Raji (cell line): Measurements from ENCODE around the gene ZNF213.

Source experiments
- POLR2A ChIP-seq: IDR thresholded peaks from 2 replicates; pipeline ENCODE4 v1.6.1; 2011; ENCODE audit warnings: low read depth, low read length, control low read depth; ENCODE audit not compliant: insufficient read depth

ZNF213 gene

DNA sequence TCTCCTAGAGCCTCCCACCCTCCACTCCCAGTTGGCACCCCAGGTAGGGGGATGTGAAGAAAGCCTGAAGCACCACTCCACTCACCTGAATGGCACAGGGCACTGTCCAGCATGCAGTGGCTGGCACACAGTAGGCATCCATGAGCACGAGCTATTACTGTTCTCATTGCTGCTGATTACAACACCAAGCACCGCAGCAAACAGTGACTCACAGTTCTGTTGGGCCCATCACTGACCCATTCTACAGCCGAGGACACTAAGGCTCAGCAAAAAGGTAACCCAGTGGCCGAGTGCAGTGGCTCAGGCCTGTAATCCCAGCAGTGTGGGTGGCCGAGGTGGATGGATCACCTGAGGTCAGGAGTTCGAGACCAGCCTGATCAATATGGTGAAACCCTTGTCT is 38.5 kb upstream of the ZNF213 start:
- TF ChIP-seq POLR2A = no peak

GRCh38 chr16:3097266-3097665 is 37.6 kb upstream of the ZNF213 start:
- no peak for TF ChIP-seq POLR2A

- TF ChIP-seq POLR2A = no peak
Measured at GRCh38 chr16:3098459-3099394, 36.1 kb upstream of the ZNF213 start, which contains the start of gene ZSCAN10. ZSCAN10 (minus strand) TSS chr16:3099294; CDS start chr16:3092937, 6,357 bp downstream.

- no peak for TF ChIP-seq POLR2A
Measured at GRCh38 chr16:3099395-3099731, 35.5 kb upstream of the ZNF213 start.

DNA sequence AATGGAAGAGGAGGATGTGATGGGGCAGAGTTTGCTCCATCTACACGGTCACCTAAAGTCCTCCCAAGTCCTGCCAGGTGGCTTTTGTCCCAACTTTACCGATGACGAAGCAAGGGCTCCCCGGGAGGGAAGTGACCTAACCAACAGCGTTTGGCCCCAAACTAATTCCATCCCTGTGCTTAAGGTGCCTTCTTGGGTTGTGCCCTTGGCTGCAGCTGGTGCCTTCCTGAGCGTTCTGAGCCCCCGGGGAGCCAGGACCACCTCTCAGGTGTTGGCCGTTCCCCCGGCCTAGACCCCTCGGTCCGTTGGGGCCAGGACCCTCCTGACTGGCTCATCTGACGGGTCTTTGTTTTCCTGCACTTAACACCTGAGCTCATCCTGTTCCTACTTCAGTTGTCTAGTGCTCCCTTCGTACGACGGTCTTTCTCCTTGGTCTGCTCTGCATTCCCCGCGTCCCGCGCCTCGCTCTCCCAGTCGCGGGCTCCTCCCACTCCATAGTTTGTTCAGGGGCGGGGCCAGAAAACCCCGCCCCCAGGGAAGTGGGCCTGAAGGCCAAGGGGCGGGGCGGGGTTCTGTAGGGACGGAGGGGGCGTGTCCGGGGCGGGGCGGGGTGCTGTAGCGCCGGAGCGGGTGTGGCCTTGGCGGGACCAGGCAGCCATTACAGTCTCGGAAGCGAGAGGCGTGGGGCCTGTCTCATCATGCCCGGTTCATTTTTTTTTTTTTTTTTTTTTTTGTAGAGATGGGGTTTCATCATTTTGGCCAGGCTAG is 34.9 kb upstream of the ZNF213 start:
- peak; percentile 41; the same call in 1 of the 2 replicates for TF ChIP-seq POLR2A

DNA sequence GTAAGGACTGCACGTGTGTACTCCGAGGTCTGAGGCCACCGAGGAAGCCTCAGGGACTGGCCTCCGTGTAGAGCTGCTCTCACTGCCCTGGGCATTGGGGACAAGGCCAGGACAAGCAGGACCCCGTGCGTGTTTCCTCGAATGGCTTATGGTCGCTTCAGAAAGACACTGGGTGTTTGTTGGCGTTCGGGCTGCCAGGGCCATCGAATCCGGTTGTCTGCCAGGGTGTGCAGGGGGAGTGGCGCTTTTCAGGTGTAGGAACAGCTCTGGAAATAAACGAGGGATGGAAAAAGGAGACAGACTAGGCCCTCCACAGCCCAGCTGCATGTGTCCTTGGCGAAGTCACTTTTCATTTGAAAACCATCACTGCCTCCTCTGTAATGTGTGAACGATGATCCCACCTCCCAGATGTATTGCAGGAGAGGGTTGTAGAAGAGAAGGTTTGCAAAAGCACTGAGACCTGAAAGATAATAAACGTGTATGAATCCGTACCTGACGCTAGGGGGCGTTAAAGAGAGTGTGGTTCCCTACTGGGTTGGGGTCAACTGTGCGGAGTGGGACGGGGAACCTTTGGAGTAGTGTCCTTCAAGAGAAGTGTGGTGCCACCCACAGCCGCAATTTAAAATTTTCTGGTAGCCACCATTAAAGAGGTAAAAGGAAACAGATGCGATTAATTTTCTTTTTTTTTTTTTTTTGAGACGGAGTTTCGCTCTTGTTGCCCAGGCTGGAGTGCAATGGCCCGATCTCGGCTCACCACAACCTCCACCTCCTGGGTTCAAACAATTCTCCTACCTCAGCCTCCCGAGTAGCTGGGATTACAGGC is 33.6 kb upstream of the ZNF213 start:
- no peak for TF ChIP-seq POLR2A

DNA sequence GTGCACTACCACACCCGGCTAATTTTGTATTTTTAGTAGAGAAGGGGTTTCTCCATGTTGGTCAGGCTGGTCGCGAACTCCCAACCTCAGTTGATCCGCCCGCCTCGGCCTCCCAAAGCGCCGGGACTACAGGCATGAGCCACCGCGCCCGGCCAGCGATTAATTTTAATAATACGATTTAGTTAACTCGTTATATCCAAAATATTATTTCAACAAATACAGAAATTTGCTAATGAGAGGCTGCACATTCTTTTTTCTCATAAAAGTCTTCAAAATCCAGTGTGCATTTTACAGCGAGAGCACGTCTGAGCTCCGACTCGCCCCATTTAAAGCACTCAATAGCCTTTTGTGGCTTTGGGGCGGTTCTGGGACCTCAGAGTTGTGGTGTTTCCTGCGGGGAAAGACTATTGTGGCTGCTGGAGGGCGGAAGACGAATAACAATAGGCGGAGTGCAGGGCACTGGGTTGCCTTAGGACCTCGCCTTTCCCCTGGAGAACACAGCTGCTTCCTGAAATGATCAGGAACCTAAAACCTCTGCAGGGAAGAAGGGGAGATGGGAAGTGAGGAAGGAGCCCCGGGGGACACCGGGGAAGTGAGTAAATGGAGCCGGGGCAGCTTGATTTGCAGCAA is 32.9 kb upstream of the ZNF213 start:
- TF ChIP-seq POLR2A = no peak

GRCh38 chr16:3106205-3106928 is 28.5 kb upstream of the ZNF213 start:
- peak; percentile 72 for TF ChIP-seq POLR2A

GRCh38 chr16:3112058-3112880 is 22.6 kb upstream of the ZNF213 start, which contains the start of gene ZNF205:
ZNF205 (plus strand) TSS chr16:3112586; CDS start chr16:3113431, 845 bp downstream.
- no peak for TF ChIP-seq POLR2A

- no peak for TF ChIP-seq POLR2A
Measured at GRCh38 chr16:3112881-3113574, 21.8 kb upstream of the ZNF213 start.

GRCh38 chr16:3113765-3114479 is 20.9 kb upstream of the ZNF213 start:
- TF ChIP-seq POLR2A = no peak

GRCh38 chr16:3115003-3115402 is 19.8 kb upstream of the ZNF213 start:
- no peak for TF ChIP-seq POLR2A
